Neural cell (in vitro differentiated cells): ENCODE data around the gene HJURP.

ENCODE experiments used
- CTCF ChIP-seq: fragments of 450-650 bp; IDR thresholded peaks from 2 replicates; pipeline ENCODE4 v1.5.1; 2014; ENCODE audit warnings: antibody characterized with exemption, mild to moderate bottlenecking, moderate library complexity; ENCODE audit not compliant: poor library complexity, severe bottlenecking
- EZH2 ChIP-seq: fragments of 200-600, 300-800 bp; shearing (Covaris generic), sonication (generic); IDR thresholded peaks from 2 replicates; pipeline ENCODE4 v1.6.1; 2014; ENCODE audit warnings: antibody characterized with exemption, low read length, borderline replicate concordance, mild to moderate bottlenecking; ENCODE audit not compliant: insufficient read depth, poor library complexity, severe bottlenecking
- POLR2AphosphoS5 ChIP-seq: IDR thresholded peaks from 2 replicates; pipeline ENCODE4 v1.6.1; 2012
- RAD21 ChIP-seq: fragments of 450-650 bp; conservative IDR thresholded peaks from 2 replicates; pipeline ENCODE4 v1.6.1; 2014; ENCODE audit warnings: antibody characterized with exemption, mild to moderate bottlenecking, moderate library complexity
- SMC3 ChIP-seq: fragments of 450-650 bp; conservative IDR thresholded peaks from 2 replicates; pipeline ENCODE4 v1.6.1; 2014; ENCODE audit warnings: antibody characterized with exemption, mild to moderate bottlenecking, moderate library complexity; ENCODE audit not compliant: poor library complexity
- TAF1 ChIP-seq: IDR thresholded peaks from 2 replicates; pipeline ENCODE4 v1.6.1; 2012; ENCODE audit warnings: low read depth
- TF ChIP-seq, protein P1 (sequence below): IDR thresholded peaks from 2 replicates; pipeline ENCODE4 v1.6.1; 2012; ENCODE audit warnings: borderline replicate concordance

- TF ChIP-seq CTCF (no peak), POLR2AphosphoS5 (no peak), EZH2 (no peak), TAF1 (no peak), RAD21 (no peak), SMC3 (no peak)
- TF ChIP-seq, protein P1, sequence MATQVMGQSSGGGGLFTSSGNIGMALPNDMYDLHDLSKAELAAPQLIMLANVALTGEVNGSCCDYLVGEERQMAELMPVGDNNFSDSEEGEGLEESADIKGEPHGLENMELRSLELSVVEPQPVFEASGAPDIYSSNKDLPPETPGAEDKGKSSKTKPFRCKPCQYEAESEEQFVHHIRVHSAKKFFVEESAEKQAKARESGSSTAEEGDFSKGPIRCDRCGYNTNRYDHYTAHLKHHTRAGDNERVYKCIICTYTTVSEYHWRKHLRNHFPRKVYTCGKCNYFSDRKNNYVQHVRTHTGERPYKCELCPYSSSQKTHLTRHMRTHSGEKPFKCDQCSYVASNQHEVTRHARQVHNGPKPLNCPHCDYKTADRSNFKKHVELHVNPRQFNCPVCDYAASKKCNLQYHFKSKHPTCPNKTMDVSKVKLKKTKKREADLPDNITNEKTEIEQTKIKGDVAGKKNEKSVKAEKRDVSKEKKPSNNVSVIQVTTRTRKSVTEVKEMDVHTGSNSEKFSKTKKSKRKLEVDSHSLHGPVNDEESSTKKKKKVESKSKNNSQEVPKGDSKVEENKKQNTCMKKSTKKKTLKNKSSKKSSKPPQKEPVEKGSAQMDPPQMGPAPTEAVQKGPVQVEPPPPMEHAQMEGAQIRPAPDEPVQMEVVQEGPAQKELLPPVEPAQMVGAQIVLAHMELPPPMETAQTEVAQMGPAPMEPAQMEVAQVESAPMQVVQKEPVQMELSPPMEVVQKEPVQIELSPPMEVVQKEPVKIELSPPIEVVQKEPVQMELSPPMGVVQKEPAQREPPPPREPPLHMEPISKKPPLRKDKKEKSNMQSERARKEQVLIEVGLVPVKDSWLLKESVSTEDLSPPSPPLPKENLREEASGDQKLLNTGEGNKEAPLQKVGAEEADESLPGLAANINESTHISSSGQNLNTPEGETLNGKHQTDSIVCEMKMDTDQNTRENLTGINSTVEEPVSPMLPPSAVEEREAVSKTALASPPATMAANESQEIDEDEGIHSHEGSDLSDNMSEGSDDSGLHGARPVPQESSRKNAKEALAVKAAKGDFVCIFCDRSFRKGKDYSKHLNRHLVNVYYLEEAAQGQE, result no peak
Measured at GRCh38 chr2:233855345-233855744, 1.0 kb upstream of the HJURP start.
